Measurements from ENCODE around the gene SNORC. TPM values are rescaled to one million over a fixed set of nuclear protein-coding genes. Genes with fewer than 3 reads are reported as not detected.

Gene SNORC
- total RNA-seq, 2 experiments from 2014 or later = 0.13 to 1.4 TPM

- TF ChIP-seq CTCF (conservative IDR thresholded peaks at IDR 0.05; ENCODE audit: low read length) (no peak), EZH2phosphoT487 (IDR thresholded peaks at IDR 0.05; ENCODE audit: borderline replicate concordance, low read depth, low read length) (no peak)
- no peak overlapping the region for H3K27ac ChIP-seq (ENCODE audit: low read depth, low read length, poor library complexity, severe bottlenecking)
- H3K4me1 ChIP-seq (ENCODE audit: insufficient read depth, low read length, poor library complexity, severe bottlenecking) = no peaks in the 10 kb centered on the region
- CTCF ChIA-PET (ENCODE audit: unreplicated experiment) = no interaction called here
- no peaks in the 10 kb centered on the region for H3K79me2 ChIP-seq (ENCODE audit: insufficient read depth, low read depth, low read length)
- H2AFZ ChIP-seq (ENCODE audit: low read length) = no peak overlapping the region
- no peaks in the 10 kb centered on the region for H3K36me3 ChIP-seq (ENCODE audit: insufficient read depth, low read length)
- H3K9me3 ChIP-seq (ENCODE audit: low read length) = no peaks in the 10 kb centered on the region
- no TSS peak for BruUV-seq (replicated peaks)
- intact Hi-C loops (cut with micrococcal nuclease; ENCODE audit: unreplicated experiment) = no loop called here
- POLR2A ChIA-PET = no interaction called here
- no peak overlapping the region for H3K4me3 ChIP-seq (ENCODE audit: low read depth, low read length, poor library complexity, severe bottlenecking)
- H3K9me2 ChIP-seq (ENCODE audit: insufficient read depth, low read length) = no peaks in the 10 kb centered on the region
- H4K20me1 ChIP-seq (ENCODE audit: insufficient read depth, low read length) = no peaks in the 10 kb centered on the region
- no peak for DNase-seq (ENCODE audit: low spot score)
- no peak overlapping the region for H3K4me2 ChIP-seq (ENCODE audit: low read length)
These were observed 24.2 kb downstream of the SNORC start for GRCh38 chr2:232894251-232894650.

- TF ChIP-seq CTCF (conservative IDR thresholded peaks at IDR 0.05; ENCODE audit: low read length) (no peak), EZH2phosphoT487 (IDR thresholded peaks at IDR 0.05; ENCODE audit: borderline replicate concordance, low read depth, low read length) (no peak)
- DNase-seq (ENCODE audit: low spot score) = no peak
- H3K9me3 ChIP-seq (ENCODE audit: low read length) = no peaks in the 10 kb centered on the region
- BruUV-seq (replicated peaks) = no TSS peak
- H3K27ac ChIP-seq (ENCODE audit: low read depth, low read length, poor library complexity, severe bottlenecking) = no peak overlapping the region
- H3K36me3 ChIP-seq (ENCODE audit: insufficient read depth, low read length) = no peaks in the 10 kb centered on the region
- ChIA-PET POLR2A (interaction anchor here (0.6 kb wide), 1 partner anchor 76 kb away, joined by 3 read pairs; no protein-coding TSS in a partner anchor), CTCF (ENCODE audit: unreplicated experiment) (no interaction called here)
- H3K4me2 ChIP-seq (ENCODE audit: low read length) = no peak overlapping the region
- H3K79me2 ChIP-seq (ENCODE audit: insufficient read depth, low read depth, low read length) = no peaks in the 10 kb centered on the region
- no peaks in the 10 kb centered on the region for H4K20me1 ChIP-seq (ENCODE audit: insufficient read depth, low read length)
- H2AFZ ChIP-seq (ENCODE audit: low read length) = no peak overlapping the region
- no peaks in the 10 kb centered on the region for H3K4me1 ChIP-seq (ENCODE audit: insufficient read depth, low read length, poor library complexity, severe bottlenecking)
- no peaks in the 10 kb centered on the region for H3K9me2 ChIP-seq (ENCODE audit: insufficient read depth, low read length)
- H3K4me3 ChIP-seq (ENCODE audit: low read depth, low read length, poor library complexity, severe bottlenecking) = no peak overlapping the region
- intact Hi-C loops (cut with micrococcal nuclease; ENCODE audit: unreplicated experiment) = no loop called here
These were observed 24.7 kb downstream of the SNORC start for GRCh38 chr2:232894746-232895145.

- Histone ChIP-seq H3K36me3 (ENCODE audit: insufficient read depth, low read length) (no peaks in the 10 kb centered on the region), H3K4me3 (ENCODE audit: low read depth, low read length, poor library complexity, severe bottlenecking) (no peak overlapping the region), H4K20me1 (ENCODE audit: insufficient read depth, low read length) (no peaks in the 10 kb centered on the region), H3K4me2 (ENCODE audit: low read length) (no peak overlapping the region), H3K9me2 (ENCODE audit: insufficient read depth, low read length) (no peaks in the 10 kb centered on the region), H3K9me3 (ENCODE audit: low read length) (no peaks in the 10 kb centered on the region), H2AFZ (ENCODE audit: low read length) (no peak overlapping the region), H3K27ac (ENCODE audit: low read depth, low read length, poor library complexity, severe bottlenecking) (no peak overlapping the region), H3K4me1 (ENCODE audit: insufficient read depth, low read length, poor library complexity, severe bottlenecking) (no peaks in the 10 kb centered on the region), H3K79me2 (ENCODE audit: insufficient read depth, low read depth, low read length) (no peaks in the 10 kb centered on the region)
- BruUV-seq (replicated peaks) = no TSS peak
- ChIA-PET POLR2A (no interaction called here), CTCF (ENCODE audit: unreplicated experiment) (no interaction called here)
- no peak for TF ChIP-seq CTCF (conservative IDR thresholded peaks at IDR 0.05; ENCODE audit: low read length)
- TF ChIP-seq EZH2phosphoT487 (IDR thresholded peaks at IDR 0.05; ENCODE audit: borderline replicate concordance, low read depth, low read length) = no peak
- intact Hi-C loops (cut with micrococcal nuclease; ENCODE audit: unreplicated experiment) = no loop called here
- no peak for DNase-seq (ENCODE audit: low spot score)
These were observed 26.0 kb downstream of the SNORC start for GRCh38 chr2:232896111-232896510.

All from OCI-LY7 (cell line).